WTC11 (cell line): ENCODE data around the gene ZNF684. TPM values are rescaled to one million over a fixed set of nuclear protein-coding genes. Genes with fewer than 3 reads are reported as not detected.
"Not testable (repeated sequence)": the region's sequence is repeated elsewhere in the genome, so short reads cannot be mapped to it uniquely, and the experiment has no call there.

Source experiments
- ATAC-seq: fragments of 200-7000 bp; cut with Tn5 transposase; 2 replicates; pipeline ENCODE4 v1.10.0; 2021; ENCODE audit warnings: mild to moderate bottlenecking, moderate library complexity
- CTCF ChIA-PET: fragments of 300-600 bp; sonication (Branson Sonifier 250); formaldehyde crosslinking; loops from one replicate; lab custom pipeline; 2021; ENCODE audit warnings: antibody characterized with exemption; lab: Charles Lee
- POLR2A ChIA-PET: fragments of 350-600 bp; sonication (Branson Sonifier 250); formaldehyde crosslinking; loops from one replicate; lab custom pipeline; 2021; ENCODE audit warnings: antibody characterized with exemption; lab: Charles Lee
- DNase-seq: peaks from one replicate; pipeline ENCODE4 v3.0.0; 2021; ENCODE audit warnings: low spot score
- H3K27ac Mint-ChIP-seq: 2 replicates; pipeline ENCODE4 v1.8.0; 2021; ENCODE audit warnings: mixed read lengths
- H3K27me3 Mint-ChIP-seq: 2 replicates; pipeline ENCODE4 v1.8.0; 2021; ENCODE audit warnings: low read depth, mild to moderate bottlenecking, moderate library complexity, mixed read lengths
- H3K36me3 Mint-ChIP-seq: 2 replicates; pipeline ENCODE4 v1.8.0; 2021; ENCODE audit warnings: mixed read lengths
- H3K4me1 Mint-ChIP-seq: 2 replicates; pipeline ENCODE4 v1.8.0; 2022; ENCODE audit warnings: mixed read lengths
- H3K4me3 Mint-ChIP-seq: 2 replicates; pipeline ENCODE4 v1.8.0; 2021; ENCODE audit warnings: mild to moderate bottlenecking, moderate library complexity, mixed read lengths
- H3K9me3 Mint-ChIP-seq: 2 replicates; pipeline ENCODE4 v1.8.0; 2021; ENCODE audit warnings: mixed read lengths
- CTCF ChIP-seq: fragments of 200-600 bp; IDR thresholded peaks from 2 replicates; pipeline ENCODE4 v1.8.0; 2022; ENCODE audit warnings: antibody characterized with exemption
- E2F5 ChIP-seq: sonication (generic); formaldehyde crosslinking; IDR thresholded peaks from 2 replicates; pipeline ENCODE4 v1.8.1; 2022; ENCODE audit warnings: mild to moderate bottlenecking, moderate library complexity, missing genetic modification reagents
- FOXP1 ChIP-seq: sonication (generic); formaldehyde crosslinking; IDR thresholded peaks from 2 replicates; pipeline ENCODE4 v1.8.0; 2022; ENCODE audit warnings: missing genetic modification reagents, mild to moderate bottlenecking, moderate library complexity, borderline replicate concordance
- GRHL2 ChIP-seq: fragments of 250-450 bp; sonication (Bioruptor Pico); IDR thresholded peaks from 2 replicates; pipeline ENCODE4 v1.8.0; 2022; ENCODE audit warnings: mild to moderate bottlenecking, moderate library complexity; ENCODE audit not compliant: insufficient replicate concordance, severe bottlenecking
- JUN ChIP-seq: sonication (generic); formaldehyde crosslinking; IDR thresholded peaks from 2 replicates; pipeline ENCODE4 v1.8.0; 2023; ENCODE audit warnings: mild to moderate bottlenecking, missing genetic modification reagents
- MYBL2 ChIP-seq: sonication (generic); formaldehyde crosslinking; IDR thresholded peaks from 2 replicates; pipeline ENCODE4 v1.8.1; 2023; ENCODE audit warnings: mild to moderate bottlenecking, moderate library complexity, missing genetic modification reagents
- NR3C1 ChIP-seq: sonication (generic); formaldehyde crosslinking; conservative IDR thresholded peaks from 2 replicates; pipeline ENCODE4 v1.8.1; 2023; ENCODE audit warnings: low read depth, mild to moderate bottlenecking, missing genetic modification reagents
- PRRX2 ChIP-seq: fragments of 250-450 bp; sonication (Bioruptor Pico); IDR thresholded peaks from 2 replicates; pipeline ENCODE4 v1.8.0; 2021; ENCODE audit warnings: mild to moderate bottlenecking
- RORB ChIP-seq: fragments of 250-450 bp; sonication (Bioruptor Pico); IDR thresholded peaks from 2 replicates; pipeline ENCODE4 v1.9.0; 2021; ENCODE audit warnings: mild to moderate bottlenecking
- STAT6 ChIP-seq: sonication (generic); formaldehyde crosslinking; conservative IDR thresholded peaks from 2 replicates; pipeline ENCODE4 v1.8.1; 2023; ENCODE audit warnings: mild to moderate bottlenecking, low read depth, missing genetic modification reagents, moderate library complexity
- TEAD4 ChIP-seq: sonication (generic); formaldehyde crosslinking; IDR thresholded peaks from 2 replicates; pipeline ENCODE4 v1.8.0; 2022; ENCODE audit warnings: mild to moderate bottlenecking, missing genetic modification reagents
- TP53 ChIP-seq: sonication (generic); formaldehyde crosslinking; IDR thresholded peaks from 2 replicates; pipeline ENCODE4 v1.8.1; 2023; ENCODE audit warnings: mild to moderate bottlenecking, missing genetic modification reagents
- ZBTB43 ChIP-seq: sonication (generic); formaldehyde crosslinking; IDR thresholded peaks from 2 replicates; pipeline ENCODE4 v1.8.1; 2023; ENCODE audit warnings: mild to moderate bottlenecking, missing genetic modification reagents
- ZNF138 ChIP-seq: sonication (generic); formaldehyde crosslinking; conservative IDR thresholded peaks from 2 replicates; pipeline ENCODE4 v1.8.1; 2022; ENCODE audit warnings: mild to moderate bottlenecking, moderate library complexity, missing genetic modification reagents
- ZNF532 ChIP-seq: fragments of 250-450 bp; sonication (Bioruptor Pico); IDR thresholded peaks from 2 replicates; pipeline ENCODE4 v1.9.0; 2021; ENCODE audit warnings: mild to moderate bottlenecking, borderline replicate concordance
- total RNA-seq: library from RNA; stranded (reverse); gene quantifications from 3 replicates; pipeline ENCODE4 v1.2.3, GENCODE V29; 2021

ZNF684 gene
- total RNA-seq, 1 experiment from 2014 or later: 9.8 TPM

GRCh38 chr1:40553017-40553416 lies 21.6 kb downstream of the ZNF684 start (continued):
- TF ChIP-seq GRHL2 (CRISPR knock-in tag): no peak
- no peak for TF ChIP-seq MYBL2 (CRISPR knock-in tag)
- TF ChIP-seq CTCF: no peak
- TF ChIP-seq ZNF532 (CRISPR knock-in tag): no peak
- no peak for TF ChIP-seq TP53 (CRISPR knock-in tag)
- no peak for TF ChIP-seq PRRX2 (CRISPR knock-in tag)

GRCh38 chr1:40554807-40555206 lies 23.4 kb downstream of the ZNF684 start:
- DNase-seq, ATAC-seq, H3K4me1 Mint-ChIP-seq, H3K4me3 Mint-ChIP-seq, POLR2A ChIA-PET, H3K9me3 Mint-ChIP-seq, H3K36me3 Mint-ChIP-seq, H3K27me3 Mint-ChIP-seq, H3K27ac Mint-ChIP-seq: not testable (repeated sequence)
- CTCF ChIA-PET: interaction anchor here (0.9 kb wide), 1 partner anchor 411 kb away, joined by 4 read pairs; no protein-coding TSS in a partner anchor

- ChIA-PET POLR2A (no interaction called here), CTCF (no interaction called here)
- Mint-ChIP-seq H3K4me3 (no peak overlapping the region), H3K27me3 (peaks cover 4% of the 10 kb centered on the region; the same call in 1 of the 2 replicates), H3K36me3 (peaks cover 4% of the 10 kb centered on the region), H3K9me3 (peaks cover 18% of the 10 kb centered on the region), H3K27ac (no peak overlapping the region), H3K4me1 (no peaks in the 10 kb centered on the region)
- ATAC-seq: no peak
- DNase-seq: no peak
- TF ChIP-seq ZNF138 (CRISPR knock-in tag) (no peak), RORB (no peak)
These were observed 24.7 kb downstream of the ZNF684 start for GRCh38 chr1:40556121-40556520.

- H3K27ac Mint-ChIP-seq, H3K4me1 Mint-ChIP-seq, ATAC-seq, H3K4me3 Mint-ChIP-seq, H3K27me3 Mint-ChIP-seq, CTCF ChIA-PET, H3K36me3 Mint-ChIP-seq, DNase-seq, POLR2A ChIA-PET: not testable (repeated sequence)
- H3K9me3 Mint-ChIP-seq: peaks cover 24% of the 10 kb centered on the region
These were observed 26.8 kb downstream of the ZNF684 start for GRCh38 chr1:40558241-40558640.

- ATAC-seq (no peak), DNase-seq (no peak)
- no peak overlapping the region for H3K27ac Mint-ChIP-seq
- no peaks in the 10 kb centered on the region for H3K4me1 Mint-ChIP-seq
- peaks cover 28% of the 10 kb centered on the region for H3K9me3 Mint-ChIP-seq
- peaks cover 4% of the 10 kb centered on the region; the same call in 1 of the 2 replicates for H3K27me3 Mint-ChIP-seq
- no peak overlapping the region for H3K4me3 Mint-ChIP-seq
- peaks cover 4% of the 10 kb centered on the region for H3K36me3 Mint-ChIP-seq
- ChIA-PET CTCF (no interaction called here), POLR2A (no interaction called here)
- no peak for TF ChIP-seq FOXP1
- TF ChIP-seq JUN (CRISPR knock-in tag): no peak
- no peak for TF ChIP-seq E2F5 (CRISPR knock-in tag)
- no peak for TF ChIP-seq STAT6
- no peak for TF ChIP-seq MYBL2 (CRISPR knock-in tag)
- TF ChIP-seq TEAD4: no peak
- TF ChIP-seq NR3C1 (CRISPR knock-in tag): no peak
- no peak for TF ChIP-seq ZBTB43 (CRISPR knock-in tag)
These were observed 30.7 kb downstream of the ZNF684 start for GRCh38 chr1:40562185-40562584.
